GM21367 (cell line): ENCODE measurements around the gene ROBO2.

Experiments used
- ATAC-seq: cut with Tn5 transposase; IDR thresholded peaks from one replicate; pipeline ENCODE4 v1.9.1; 2021; ENCODE audit not compliant: unreplicated experiment

ROBO2 gene

DNA sequence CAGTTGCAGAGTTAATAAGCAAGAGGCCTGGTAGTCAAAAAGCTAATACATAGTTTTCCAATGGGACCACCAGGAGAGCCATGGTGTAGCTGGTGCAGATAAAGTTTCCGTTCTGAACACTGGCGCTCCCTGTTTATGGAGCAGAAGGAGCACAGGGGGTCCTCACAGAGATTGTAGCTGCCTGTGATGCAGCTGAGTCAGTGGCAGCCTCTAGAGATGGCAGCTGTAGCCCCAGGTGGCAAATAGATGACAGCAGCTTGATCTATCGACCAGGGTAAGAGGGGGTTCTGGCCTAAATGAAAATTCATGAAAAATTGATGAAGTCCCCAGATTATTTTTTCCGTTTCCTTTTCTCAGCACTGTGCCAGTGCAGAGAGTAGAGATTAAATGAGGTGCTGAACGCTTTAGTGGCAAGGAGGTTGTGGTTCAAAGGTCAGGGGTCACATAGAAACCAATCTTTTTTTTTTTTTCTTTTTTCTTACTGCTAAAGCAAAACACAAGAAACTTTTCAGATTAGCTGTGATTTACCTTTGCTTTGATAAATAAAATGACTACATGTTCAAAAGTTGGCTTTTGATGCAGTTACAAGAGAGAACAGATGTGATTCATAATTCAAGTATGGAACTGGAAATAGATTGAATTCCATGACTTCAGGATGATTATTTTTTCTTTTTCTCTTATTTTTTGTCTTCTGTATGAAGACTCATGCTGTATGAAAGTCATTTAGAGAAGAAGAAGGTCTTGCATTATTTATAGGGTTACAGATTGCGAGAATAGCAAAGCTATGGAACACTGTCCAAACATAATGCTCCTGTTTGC lies 63.3 kb downstream of the ROBO2 start:
- ATAC-seq = no peak

DNA sequence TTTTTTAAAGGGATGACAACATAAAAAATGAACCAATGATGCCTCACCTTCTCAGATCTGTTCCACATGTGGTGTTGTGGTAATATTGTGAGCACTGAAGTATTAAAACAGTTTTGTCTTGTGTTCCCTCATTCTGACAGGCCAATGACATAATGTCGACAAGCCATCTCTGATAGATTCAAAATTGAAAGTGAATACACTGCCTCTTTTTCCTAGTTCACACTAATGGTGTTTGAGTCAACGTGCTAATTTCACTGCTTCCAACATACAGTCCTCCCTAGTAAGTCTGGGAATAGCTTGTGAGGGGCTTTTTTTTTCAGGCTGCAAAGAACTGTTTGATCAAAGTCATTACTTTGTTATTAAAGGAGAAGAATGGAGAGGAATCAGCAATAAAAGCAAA lies 82.8 kb downstream of the ROBO2 start:
- ATAC-seq = no peak

DNA sequence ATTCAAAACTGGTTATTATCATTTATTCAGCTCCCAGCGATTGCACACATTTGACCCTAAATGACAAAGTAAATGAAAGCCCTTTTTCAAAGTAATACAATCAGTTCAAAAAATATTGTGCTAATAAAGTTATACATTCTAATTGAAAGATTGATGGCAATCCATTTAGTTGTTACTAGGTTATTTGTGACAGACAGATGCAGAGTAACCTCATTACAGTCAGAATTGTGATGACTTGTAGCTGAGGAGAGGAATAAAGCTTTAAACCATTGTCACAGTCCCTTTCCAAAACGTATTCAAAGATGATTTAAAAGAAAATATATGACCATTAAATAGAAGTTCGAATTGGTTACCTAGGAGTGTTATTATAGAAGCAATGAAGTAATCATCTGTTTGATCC lies 86.1 kb downstream of the ROBO2 start:
- no peak for ATAC-seq

DNA sequence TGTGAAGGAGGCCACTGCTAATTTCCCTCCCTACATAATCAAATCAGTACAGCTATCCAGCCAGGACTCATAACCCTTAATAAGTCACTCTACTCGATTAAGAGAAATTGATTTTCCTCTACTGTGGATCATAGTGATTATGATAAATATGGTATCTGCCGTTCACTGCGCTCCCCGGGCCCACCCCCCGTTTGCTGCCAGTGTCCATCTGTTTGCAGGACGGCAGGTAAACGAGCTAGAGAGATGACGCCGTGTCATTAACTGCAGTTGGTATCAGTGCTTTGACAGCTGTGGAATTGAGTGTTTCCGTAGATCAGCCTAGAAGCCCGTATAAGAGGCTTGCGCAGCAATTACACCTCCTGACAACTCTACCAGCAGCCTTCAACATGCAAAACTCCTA lies 94.9 kb downstream of the ROBO2 start:
- ATAC-seq = no peak

DNA sequence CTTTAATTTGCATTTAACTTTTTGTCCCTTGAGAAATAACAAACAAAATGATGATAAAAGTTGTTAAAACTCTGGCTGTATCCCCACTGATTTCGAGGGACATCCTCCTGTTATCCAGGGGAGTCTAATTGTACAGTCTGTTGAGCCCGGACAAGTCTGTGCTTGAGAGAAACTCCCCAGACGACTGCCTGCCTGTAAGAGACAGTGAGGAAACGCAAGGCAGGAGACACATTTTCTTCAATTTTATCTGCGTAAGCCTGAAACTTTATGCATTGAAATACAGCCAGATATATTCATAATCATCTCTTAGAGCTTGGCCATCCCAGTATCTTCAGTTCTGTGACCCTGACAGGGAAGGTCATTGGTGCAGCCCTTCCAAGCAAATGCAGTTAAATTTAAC lies 97.7 kb downstream of the ROBO2 start:
- ATAC-seq = no peak

DNA sequence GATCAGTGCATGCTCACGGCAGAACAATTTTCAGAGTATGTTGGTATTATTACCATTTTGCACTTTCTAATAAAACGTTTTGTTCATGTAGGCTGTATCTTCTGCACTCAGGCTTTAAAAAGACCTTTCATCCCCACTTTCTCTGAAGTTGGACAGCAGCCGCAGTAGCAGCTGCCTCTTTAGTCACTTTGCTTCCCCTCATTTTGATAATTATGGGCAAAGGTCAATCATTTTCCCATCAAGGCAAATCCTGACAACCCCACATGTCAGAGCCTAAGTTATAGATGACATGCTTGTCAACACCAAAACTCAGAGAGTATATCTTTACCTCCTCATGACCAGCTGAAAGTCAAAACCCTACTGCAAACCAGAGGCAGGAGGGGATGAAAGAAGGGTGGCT lies 99.7 kb downstream of the ROBO2 start:
- ATAC-seq = no peak

DNA sequence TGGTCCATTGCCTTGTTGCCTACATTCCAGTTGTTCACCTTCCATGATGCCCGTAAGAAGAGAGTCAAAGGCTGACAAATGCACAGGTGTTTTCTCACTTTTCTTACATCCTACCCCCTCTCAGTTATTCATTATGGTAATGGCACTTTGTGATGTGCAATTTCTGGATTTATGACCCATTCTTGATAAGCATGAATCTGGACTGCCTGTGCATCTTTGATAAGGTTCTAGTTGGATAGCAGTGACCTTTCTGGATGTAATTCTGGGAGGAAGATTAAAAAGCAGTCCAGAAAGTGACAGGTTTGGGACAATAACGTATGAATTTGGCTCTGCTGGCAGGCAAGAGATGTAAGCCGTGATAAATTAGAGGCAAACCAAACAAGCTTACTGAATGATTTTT lies 101.5 kb downstream of the ROBO2 start:
- no peak for ATAC-seq

DNA sequence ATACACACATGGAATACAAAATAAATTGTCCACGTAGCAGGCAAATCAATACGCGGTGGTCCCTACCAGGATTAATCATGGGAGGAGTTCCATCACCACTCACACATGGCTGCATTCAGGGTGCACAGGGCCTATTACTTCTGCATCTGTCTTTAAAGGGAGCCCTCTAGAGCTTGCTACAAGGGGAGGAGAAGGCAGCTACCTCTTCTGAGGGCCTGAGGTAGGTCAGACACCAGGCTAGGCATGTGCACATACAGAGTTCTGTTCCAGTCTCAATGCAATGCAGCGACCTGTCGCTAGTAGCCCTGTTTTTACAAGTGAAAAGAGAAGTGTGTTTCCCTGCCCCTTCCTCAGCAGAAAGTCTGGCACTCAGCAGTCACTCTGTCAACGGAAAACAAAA lies 102.7 kb downstream of the ROBO2 start:
- ATAC-seq = no peak

DNA sequence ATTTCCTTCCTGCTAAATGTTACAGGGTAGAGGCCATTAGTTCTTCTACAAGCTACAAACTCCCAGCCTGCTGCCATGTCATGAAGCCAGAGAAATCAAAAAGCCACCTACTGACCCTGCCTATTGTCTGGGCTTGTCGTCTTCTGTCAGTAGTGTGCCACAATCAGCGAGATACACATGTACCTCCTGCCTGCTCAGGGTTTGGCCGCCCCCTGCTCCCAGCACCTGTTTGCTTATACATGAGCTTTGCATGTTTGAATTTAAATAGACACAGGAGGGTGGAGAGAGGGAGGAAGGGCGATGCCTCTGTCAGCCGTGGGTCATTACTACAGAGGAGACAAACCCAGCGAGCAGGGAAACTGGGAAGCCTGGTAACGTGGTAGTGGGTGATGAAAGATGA lies 106.1 kb downstream of the ROBO2 start:
- no peak for ATAC-seq

DNA sequence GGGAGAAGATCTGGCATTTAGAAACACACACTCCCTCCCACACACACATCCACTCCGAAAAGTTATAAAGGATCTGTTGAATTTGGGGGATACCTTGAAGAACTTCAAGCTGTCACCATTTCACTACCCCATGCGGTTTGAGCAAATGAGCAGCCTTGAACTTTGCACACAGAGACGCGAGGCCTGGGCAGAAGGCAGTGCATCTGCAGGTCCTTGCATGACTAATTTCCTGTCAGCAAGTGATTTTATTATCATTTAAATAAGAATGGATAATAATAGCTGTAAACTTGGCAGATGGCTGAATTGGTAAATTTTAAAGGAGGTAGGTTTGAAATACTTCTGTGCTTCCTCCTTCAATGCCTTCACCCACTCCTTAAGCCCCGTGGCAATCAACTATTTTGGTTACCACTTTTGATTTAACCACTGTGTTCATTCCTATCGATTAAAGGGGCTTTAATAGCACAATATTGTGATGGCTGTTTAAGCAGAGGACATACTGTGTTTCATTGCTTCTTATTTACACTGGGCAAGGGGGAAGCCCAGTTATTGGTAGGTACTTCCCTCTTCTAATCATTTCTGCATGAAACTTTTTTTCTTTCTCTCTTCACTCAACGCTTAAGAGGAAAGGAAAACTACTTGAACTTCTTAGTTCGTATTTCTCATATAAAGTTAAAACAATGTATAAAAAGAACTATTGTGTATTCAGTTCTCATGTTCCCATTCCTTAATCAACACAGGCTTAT lies 108.1 kb downstream of the ROBO2 start:
- ATAC-seq = no peak

DNA sequence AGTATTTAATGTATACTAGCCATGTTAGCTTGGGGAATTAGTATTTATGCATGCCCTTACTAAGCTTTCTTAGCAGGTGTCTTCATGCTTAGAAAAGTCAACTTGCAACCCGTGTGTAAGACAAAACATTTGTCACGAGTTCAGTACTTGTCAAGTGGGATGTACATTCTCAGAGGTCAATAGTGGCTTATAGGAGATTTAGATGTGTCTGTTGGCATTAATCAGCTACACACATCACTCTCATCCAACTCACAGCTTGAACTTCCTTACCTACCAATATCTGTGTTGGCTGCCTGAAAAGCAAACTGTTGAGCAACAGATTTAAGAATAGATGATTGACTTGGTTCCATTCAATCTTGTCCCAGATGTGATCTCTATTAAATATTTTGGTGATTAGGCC lies 109.5 kb downstream of the ROBO2 start:
- ATAC-seq = no peak

DNA sequence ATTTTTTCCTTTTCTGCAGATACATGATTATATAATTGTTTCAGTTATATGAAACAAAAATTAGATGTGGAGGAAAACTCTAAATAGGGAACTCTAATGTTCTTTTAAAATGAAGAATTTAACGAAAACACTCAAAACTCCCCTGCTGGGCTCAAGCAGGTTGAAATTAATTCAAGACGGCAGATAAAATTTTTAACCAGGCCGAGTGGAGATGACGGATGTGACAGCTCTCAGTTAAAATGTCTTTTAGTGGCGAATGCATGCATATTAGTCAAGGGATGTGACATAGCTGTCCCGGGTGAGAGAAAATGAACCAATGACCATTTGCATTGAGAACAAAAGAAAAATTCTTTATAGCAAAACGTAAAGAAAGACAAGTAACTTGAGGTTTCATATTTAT lies 110.1 kb downstream of the ROBO2 start:
- no peak for ATAC-seq

DNA sequence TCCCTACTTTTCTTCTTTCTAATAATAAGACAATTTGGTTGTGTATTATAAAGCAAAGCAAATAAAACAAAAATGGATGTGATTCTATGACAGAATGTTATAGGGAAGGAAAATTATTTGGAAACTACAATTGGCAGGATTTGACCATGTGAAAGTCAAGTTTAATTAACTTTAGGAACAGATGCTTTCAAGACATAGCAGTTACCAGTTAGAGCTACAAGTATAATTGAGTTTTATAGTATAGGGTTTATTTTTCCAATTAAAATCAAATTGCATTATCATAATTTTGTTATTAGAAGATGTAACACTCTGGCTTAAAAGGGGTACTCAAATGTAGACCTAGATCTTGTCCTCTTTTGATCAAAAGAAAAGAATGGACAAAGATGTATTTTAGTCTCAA lies 110.9 kb downstream of the ROBO2 start:
- no peak for ATAC-seq

DNA sequence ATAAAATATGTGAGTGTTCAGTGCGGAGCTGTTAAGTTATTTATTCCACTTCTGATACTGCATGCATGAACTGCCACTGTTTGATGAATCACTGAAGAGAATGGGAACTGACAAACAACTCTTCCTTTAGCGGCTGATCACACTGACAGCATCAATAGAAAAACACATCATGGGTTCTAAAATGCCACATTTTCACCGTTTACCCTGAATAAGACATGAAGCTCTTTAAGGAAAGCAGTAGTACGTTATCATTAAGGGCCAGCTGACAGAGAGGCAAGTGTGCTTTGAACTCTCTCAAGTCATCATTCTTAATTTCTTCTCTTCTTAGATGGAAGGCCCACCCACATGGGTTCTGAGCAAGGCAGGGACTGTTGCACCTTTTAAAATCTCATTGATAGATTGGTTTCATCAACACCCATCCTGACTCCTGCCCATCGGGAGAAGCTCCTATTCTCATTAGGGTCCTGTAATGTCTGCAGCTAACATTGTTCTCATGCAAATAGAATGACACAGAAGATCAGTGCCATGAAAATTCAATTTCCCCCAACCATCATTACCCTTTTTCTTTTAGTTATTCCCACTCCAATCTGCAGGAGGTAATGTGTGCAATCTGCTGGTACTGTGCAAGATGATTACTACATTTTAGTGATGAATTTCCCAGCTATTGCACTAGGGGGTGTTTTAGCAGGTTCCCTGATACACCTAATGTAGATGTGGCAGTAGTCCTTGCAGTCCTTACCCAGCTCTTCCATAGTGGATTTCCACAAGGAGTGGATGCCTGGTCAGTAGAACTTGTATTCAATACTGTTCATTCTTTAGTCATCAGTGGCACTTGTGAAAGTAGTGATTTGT lies 119.1 kb downstream of the ROBO2 start:
- no peak for ATAC-seq

DNA sequence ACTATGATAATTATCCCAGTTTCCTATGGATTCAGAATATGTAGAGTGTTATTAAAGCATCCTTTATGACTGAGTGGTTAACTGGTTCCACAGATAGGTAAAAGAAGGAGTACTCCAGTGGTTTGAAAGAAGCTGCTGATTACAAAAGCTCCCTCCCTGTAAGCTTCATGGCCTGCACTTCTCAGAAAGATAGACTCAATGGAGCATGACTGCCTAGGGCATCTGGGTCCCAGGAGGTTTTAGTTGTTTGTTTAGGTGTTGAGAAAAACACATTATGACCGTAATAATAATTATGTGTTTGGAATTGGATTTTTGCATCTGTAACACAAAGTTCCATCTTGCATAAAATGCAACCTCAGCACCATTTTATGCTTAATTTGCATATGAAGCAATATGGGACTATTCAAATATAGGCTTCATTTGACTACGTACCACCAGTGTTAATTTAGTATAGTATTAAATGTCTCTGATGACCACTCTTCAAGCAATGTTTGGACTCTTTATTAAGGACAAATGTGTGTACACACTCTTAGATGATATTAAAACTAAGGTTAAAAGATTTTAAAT lies 121.1 kb downstream of the ROBO2 start:
- no peak for ATAC-seq

DNA sequence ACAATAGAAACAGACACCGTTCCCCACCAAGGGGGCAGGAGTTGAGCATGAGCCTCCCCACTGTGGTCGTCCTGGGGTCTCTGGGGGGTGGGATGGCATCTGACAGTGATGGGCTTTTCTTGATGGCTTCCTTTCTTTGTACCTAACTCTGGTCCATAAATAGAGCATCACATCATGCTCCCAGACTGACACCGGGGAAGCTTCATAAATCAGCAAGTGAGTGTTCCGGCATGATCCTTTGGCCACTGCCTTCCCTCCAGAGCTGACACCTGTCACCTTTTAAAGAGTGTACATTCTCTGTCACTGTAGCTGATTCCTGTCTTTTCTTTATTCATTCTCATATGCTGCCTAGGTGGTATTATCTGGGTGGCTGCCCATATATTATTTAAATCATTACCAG lies 129.9 kb downstream of the ROBO2 start:
- no peak for ATAC-seq

DNA sequence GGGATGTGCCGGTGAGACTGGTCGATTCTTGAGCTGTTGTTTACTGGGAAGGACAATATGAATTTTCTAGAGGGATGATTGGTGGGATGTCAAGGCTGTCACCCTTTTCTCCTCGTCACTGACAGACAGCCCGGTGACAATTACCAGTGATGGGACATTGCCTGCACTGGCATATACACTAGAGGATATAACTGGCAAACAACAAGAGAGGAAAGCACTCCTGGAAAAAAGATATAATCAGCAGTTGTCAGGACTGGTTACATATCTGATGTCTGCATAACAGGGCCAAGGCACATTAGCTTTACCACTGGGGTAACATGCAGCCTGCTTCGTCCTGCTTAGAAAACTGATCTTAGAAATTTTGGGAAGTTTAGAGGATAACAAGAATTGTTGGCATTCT lies 131.1 kb downstream of the ROBO2 start:
- ATAC-seq = no peak

DNA sequence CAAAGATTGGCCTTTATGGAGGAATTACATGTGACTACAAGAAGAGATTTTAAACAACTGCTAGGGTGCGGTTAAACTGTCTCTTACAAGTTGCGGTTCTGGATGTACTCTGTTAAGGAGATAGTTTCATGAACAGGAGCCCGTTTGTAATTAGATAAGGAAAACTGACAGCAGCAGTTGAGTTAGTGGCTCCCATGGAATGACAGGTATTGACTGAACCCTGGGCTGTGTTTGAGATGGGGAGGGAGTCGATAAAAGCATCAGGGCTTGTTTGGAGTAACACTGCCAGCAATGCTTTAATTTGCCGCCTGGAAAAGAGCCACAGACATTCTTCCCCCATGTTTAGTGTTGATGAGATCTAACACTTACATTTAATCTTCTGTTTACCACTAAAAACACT lies 139.9 kb downstream of the ROBO2 start:
- no peak for ATAC-seq

DNA sequence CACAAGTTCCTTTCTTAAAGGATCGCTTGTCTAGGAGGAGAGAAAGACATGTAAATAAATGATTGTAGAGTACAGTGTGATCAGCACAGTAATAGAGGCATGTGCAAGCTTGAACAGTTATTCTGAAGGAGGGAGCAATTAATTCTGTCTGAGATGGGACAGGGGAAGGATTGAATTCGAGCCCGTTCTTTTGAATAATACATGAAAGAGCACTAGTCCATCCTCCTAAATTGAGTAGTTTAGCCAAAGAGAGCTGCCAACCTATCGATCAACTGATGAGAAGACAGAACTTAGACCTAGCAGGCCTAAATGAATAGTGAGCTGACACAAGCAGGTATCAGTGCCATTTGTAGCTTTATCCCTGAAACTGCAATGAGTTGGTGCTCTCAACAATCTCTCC lies 142.4 kb downstream of the ROBO2 start:
- no peak for ATAC-seq

DNA sequence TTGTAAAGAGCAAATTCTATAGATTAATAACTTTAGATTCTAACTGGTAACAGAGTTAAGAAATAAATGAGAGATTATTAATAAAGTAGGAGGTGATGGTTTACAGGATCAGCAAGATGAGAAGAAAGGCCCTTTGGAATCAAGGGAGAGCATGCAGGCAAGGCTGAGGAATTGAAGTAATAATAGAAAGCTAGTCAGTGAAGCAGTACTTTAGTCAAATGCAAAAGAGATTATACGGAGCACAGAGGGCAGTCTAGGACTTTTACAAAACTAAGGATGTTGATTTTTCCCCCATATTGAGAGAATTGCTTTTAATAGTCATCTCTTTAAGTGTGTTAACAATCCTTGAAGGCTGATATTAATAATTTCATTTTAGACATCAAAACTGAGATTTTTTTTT lies 146.4 kb downstream of the ROBO2 start:
- no peak for ATAC-seq

DNA sequence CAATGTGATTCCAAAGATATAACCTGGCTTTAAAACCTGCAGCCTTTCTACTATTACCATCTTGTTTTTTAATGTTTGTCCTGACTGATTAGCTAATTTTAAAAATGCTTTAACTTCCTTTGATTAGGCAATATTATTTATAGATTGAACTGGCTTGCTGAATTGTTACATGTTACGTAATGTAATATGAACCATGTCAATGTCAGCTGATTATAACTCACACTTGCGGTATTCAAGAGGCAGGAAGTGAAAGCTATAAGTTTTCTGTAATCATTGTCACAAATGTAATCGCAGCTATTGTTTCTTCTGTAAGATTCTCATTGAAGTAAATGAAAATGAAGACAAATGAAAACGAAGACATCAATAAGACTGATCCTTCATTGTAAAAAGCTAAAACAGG lies 146.8 kb downstream of the ROBO2 start:
- no peak for ATAC-seq
